NCI-H510A (cell line): Measurements from ENCODE around the gene GPNMB.
"Not testable (repeated sequence)": the region's sequence is repeated elsewhere in the genome, so short reads cannot be mapped to it uniquely, and the experiment has no call there.

Source experiments
- DNase-seq: peaks from one replicate; lab custom pipeline; 2025; lab: John Stamatoyannopoulos, UW

Gene GPNMB

GRCh38 chr7:23299770-23300300, 53.3 kb downstream of the GPNMB start:
- no peak for DNase-seq

- no peak for DNase-seq
Measured at GRCh38 chr7:23306936-23307521, 60.5 kb downstream of the GPNMB start.

GRCh38 chr7:23308754-23309153, 62.2 kb downstream of the GPNMB start:
- DNase-seq: no peak

DNA sequence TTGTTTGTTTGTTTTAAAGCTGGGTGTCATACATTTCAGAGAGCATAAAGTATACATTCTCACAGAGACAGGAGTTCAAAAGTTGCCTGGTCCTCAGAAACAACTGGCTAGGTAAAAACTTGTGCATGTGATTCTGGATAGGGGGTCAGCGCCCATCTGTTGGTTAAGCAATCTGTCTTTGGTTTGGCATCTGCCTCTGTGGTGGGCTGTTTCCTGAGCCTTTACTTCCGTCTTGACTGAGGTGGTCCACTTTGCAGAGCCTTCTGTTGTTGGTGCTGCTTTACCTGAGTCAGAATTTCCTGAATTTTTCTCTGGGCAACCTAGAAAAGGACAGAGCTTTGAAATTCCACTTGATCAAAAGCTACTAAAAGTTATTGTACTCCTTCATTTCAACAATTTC, 65.6 kb downstream of the GPNMB start:
- DNase-seq: not testable (repeated sequence)

DNA sequence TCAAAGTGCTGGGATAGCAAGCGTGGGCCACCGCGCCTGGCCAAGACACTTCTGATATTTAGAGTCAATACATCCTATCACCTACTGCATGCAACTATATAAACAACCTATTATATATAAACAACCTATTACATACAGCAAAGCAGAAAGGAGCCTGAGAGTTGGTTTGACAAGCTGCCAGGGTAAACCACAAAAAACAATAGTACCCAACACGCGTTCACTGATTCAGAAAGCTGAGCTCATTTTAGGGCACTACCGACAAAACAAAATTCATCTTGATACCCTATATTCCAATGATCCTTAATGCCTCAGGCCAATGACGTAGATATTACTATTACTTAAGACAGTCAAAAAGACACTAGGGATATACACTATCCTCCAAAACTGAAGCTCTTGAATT, 68.8 kb downstream of the GPNMB start:
- no peak for DNase-seq
